Hematopoietic multipotent progenitor cell (in vitro differentiated cells): ENCODE data around the gene MTERF2. TPM values are rescaled to one million over a fixed set of nuclear protein-coding genes. Genes with fewer than 3 reads are reported as not detected.
"Not testable (repeated sequence)": the region's sequence is repeated elsewhere in the genome, so short reads cannot be mapped to it uniquely, and the experiment has no call there.

Source experiments
- DNase-seq, 3 donors: peaks; one replicate each; pipeline ENCODE4 v3.0.0-alpha.2; 2011 to 2015; ENCODE audit warnings: low read depth in 2 of 3, low spot score in 2 of 3
- total RNA-seq: library from RNA; depleted of rRNA; stranded (reverse); fragments of >200 nt; gene quantifications from one replicate; pipeline ENCODE4 v1.2.3, GENCODE V29; 2012

Gene MTERF2, protein sequence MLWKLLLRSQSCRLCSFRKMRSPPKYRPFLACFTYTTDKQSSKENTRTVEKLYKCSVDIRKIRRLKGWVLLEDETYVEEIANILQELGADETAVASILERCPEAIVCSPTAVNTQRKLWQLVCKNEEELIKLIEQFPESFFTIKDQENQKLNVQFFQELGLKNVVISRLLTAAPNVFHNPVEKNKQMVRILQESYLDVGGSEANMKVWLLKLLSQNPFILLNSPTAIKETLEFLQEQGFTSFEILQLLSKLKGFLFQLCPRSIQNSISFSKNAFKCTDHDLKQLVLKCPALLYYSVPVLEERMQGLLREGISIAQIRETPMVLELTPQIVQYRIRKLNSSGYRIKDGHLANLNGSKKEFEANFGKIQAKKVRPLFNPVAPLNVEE
- 2.2 TPM for total RNA-seq

DNA sequence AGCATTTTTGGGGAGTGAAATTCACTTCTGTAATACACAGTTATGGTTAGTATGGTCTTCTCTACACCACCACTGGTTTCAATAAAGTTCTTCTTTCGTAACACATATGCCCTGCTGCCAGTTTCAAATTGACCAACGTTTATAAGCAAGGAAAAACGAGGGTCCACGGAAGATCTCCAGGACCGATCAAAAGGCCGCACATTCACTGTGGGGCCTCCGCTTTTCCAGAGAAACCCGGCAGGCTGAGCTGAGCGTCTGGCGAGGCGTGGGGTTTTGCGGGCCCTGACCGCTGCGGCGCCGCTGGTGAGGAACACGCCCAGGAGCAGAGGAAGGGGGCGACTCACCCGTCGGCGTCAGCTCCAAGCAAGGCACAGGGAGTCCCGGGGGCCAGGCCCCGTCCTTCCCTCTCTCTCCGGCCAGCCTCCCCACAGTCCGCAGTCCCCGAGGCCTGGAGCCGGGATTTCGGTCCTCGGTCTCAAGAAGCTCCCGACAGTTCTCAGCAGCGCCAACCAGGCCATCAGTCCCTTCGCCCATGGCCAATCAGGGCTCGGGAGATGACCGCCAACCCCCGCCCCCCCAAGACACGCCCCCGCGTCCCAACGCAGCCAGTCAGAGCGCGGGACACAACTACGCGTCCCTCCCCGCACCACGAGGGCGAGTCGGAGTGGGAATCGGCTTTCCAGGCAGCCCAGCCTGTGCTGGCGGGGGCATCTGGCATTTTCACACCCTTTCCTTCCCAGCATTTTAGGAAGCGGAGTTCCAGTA, at the start of gene MTERF2:
Gene MTERF2, minus strand, starts transcription at position 522 of the 765 bp plus-strand sequence. CDS start 8,432 bp downstream, outside the sequence.
- peak; percentile 58 to 87 (median 78) for DNase-seq

DNA sequence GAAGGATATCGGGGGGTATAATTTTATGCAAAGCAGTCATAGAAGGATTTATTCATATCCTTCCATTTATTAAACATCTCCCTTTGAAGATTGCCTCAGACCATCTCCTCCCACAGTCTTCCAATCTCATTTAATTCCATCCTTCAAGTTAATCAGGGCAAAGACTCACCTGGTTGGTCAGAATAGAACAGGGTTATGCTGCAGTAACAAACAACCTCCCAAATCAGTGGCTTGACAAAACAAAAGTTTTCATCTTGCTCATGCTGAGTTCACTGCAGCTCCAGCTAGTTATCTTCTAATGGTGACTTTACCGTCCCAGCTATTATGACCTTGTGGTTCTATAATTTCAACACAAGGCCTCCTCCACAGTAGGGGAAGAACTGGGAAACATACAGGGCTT, 48.8 kb upstream of the MTERF2 start:
- no peak for DNase-seq

DNA sequence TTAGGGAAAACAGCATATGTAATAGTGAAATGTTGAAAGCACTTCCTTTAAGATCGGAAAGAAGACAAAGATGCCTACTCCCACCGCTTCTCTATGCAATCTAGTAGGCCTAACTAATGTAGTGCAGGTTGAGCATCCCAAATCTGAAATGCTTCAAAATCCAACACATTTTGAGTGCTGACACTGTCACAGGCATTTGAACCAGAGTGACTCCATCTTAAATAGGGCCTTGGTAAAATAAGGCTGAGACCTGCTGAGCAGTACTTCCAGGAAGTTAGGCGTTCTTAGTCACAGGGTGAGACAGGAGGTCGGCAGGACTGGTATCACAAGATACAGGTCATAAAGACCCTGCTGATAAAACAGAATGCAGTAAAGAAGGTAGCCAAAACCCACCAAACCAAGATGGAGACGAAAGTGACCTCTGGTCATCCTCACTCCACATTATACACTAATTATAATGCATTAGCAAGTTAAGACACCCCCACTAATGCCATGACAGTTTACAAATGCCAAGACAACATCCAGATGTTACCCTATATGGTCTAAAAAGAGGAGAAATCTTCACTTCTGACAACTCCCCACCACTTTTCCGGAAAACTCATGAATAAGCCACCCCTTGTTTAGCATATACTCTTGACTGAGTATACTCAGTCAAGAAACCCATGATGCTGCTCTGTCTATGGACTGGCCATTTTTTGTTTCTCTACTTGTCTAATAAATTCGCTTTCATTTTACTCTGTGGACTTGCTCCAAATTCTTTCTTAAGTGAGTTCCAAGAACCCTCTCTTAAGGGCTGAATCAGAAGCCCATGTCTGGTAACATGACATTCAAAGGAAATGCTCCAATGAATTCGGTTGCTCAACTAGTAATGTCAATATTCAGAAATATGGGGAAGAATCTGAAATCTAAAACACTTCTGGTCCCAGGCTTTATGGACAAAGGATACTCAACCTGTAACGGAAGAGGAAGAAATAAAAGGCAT, 47.1 kb upstream of the MTERF2 start:
- no peak for DNase-seq

DNA sequence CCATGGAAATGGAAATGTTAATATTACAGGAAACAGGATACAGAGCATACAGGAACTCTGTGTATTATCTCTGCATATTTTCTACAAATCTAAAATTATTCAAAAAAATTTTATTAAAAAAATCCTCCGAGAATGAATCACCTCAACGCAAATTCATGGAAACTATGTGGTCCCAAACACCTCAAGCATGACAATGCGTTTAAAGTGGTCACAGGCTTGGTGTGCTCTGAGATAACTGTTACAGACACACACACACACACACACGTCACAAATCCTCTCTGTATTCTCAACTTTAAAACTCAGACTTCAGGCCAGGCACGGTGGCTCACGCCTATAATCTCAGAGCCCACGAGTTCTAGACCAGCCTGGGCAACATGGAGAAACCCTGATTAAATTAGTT, 45.3 kb upstream of the MTERF2 start:
- DNase-seq = no peak

DNA sequence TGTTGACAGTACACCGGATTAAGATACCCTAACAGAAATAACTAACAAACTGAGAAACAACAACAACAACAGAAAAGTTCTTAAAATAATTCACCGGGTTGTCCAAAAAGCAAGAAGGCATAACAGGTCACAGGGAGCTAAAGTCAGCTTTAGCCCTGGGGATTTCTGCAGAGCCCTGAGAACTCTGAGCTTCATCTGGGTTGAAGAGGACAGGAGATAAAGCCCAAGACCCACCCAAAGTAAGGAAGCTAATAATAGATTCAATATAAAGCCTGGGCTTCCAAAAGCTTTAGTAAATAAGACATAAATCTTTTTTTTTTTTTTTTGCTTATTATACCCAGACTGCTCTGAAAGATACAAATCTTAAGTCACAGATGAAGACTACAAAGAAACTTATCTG, 44.1 kb upstream of the MTERF2 start:
- no peak for DNase-seq

DNA sequence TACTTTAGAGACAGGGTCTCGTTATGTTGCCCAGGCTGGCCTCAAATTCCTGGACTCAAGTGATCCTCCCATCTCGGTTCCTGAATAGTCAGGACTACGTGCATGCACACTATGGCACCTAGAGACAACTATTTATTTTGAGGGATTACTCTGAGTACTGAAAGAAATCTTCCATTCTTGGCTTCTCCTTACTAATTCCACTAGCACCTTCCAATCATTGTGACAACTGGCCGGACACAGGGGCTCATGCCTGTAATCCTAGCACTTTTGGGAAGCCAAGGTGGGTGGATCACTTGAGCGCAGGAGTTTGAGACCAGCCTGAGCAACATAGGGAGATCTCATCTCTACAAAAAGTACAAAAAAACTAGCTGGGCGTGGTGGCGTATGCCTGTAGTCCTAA, 42.1 kb upstream of the MTERF2 start:
- DNase-seq = no peak

DNA sequence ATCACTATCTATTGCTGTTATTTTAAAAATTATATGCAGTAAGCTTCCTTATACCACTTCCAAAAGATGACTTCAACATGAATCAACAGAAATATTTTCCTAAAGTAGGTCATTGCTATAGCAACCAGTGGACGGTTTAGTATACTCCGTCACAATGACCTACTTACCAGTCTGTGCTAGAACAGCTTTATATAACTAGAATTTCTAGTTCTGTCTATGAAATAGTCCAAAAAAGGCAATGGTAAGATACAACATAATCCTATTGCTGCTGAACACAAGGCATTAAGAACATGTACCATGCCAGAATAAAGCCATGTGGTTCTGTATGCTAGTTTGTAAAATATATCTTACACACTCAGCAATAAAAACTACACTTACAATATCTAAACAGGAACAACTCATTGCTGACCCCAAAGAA, 40.7 kb upstream of the MTERF2 start:
- DNase-seq = peak; percentile 13 to 29 (median 28)

DNA sequence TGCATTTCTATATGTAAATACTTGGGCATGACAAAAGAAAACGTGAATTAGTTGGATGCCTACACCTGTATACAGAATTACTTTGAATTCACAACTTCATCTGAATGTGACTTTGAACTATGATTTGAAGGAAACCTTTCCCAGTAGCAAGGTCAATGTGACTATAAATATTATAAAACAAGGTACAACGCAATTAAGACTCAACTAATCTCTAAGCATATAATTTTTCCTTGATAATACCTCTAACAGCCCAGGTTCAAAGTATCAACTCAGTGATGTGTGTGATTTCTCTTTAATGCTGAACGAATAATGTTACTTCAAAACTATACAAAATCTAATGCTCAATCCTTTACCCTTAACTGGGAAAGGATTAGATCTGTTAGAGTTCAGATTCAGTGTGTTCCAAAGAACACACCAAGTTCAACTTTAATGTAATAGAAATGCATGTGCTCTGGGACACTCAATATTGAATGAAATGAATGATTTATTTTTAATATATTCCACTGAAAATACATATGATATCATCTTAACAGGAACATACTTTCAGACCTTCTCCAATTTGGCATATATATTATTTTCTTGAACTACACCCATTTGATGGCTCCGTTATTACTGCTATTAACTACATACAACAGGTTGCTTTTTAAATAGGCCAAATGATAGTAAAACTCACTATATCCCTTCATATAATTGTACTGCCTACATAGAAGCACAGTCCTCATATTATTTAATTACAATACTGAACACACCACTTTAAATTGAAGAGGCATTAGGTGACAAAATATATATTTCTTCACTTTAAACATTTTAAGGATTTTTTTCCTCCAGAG, 40.1 kb upstream of the MTERF2 start:
- DNase-seq = peak in 1 of 3 donors; percentile 6

DNA sequence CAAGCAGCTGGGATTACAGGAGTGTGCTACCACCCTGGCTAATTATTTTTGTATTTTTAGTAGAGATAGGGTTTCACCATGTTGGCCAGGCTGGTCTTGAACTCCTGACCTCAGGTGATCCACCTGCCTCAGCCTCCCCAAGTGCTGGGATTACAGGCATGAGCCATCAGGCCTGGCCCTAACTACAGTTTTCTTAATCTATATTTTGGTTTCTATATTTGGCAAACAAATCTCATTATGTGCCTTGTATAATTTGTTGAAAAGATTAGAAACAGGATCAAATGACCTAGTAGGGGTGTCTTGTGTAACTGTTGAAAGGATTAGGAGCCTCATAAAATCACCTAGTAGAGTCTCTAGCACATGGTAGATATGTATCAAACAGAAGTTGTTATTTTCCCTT, 39.4 kb upstream of the MTERF2 start:
- not testable (repeated sequence) for DNase-seq

DNA sequence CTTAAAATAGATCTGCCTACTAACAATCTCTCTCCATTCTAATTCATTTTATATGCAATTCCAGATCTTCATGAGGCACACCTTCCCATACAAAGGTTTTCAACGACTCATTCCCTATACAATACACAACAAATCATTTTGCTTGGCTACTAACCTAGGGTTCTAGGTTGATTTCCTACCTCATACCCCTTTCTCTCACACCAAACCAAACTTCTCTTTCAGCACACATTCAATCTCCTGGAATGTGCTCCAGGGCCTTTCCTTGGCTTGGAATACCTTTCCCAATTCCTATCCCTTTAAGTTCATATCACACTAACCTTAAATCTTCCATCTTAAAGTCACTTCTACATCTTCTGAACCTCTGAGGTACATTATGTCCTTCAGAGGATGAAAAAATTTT, 38.7 kb upstream of the MTERF2 start:
- no peak for DNase-seq

DNA sequence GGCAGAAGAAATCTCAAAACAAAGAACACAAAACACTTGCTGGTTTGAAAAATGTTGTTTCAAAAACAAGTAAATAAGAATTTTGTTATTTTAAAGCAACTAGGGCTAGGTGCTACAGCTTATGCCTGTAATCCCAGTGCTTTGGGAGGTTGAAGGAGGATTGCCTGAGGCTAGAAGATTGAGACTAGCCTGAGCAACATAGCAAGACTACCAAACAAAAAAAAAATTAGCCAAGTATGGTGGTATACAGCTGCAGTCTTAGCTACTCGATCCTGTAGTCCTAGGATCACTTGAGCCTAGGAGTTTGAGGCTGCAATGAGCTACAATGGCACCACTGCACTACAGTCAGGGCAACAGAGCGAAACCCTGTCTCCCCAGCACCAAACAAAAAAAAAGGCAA, 32.6 kb upstream of the MTERF2 start:
- DNase-seq = no peak

DNA sequence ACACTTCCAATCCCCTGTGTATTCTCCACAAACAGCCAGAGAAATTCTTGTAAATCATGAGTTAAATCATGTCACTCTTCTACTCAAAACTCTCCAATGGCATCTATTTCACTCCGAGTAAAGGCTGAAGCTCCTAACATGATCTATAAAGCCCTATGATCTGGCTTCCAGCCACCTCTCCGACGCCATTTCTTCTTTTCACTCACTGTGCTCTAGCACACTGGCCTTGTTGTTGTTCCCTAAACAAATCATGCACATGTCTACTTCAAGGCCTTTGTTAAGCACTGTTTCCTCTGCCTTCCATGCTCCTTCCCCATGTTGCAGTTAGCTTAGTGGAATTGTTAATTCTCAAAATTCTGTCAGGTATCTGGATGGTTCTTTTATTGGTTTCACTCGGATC, 30.1 kb upstream of the MTERF2 start:
- DNase-seq = no peak

DNA sequence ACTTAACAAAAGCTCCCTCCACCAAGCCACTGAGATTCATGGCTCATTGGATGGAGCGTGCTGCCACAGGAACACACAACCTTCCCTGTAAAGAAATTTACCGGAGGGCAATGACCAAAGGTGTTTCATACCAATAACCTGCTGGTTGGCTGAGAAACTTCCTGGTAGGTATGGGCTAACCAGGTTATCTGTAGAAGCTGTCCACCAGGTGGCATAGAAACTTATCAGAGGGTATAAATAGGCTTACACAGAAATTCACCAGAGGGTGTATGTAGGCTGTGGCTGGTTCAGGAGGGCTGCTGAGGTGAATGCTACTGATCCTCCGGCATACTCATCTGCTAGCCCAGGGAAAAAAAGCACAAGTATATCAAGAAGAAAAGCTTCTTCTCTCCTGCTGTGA, 27.1 kb upstream of the MTERF2 start:
- DNase-seq = no peak

DNA sequence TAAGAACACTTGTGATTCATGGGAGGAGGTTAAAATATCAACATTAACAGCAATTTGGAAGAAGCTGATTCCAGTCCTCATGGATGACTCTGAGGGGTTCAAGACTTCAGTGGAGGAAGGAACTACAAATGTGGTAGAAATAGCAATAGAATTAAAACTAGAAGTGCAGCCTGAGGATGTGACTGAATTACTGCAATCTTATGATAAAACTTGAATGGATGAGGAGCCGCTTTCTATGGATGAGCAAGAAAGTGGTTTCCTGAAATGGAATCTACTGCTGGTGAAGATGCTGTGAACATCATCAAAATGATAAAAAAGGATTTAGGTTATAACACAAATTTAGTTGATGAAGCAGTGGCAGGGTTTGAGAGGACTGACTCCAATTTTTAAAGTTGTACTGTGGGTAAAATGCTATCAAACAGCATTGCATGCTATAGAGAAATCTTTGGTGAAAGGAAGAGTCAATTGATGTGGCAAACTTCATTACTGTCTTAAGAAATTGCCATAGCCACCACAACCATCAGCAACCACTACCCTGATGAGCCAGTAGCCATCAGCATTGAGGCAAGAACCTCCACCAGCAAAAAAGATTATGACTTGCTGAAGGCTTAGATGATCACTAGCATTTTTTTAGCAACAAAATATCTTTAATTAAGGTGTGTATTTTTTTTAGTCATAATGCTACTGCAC, 25.9 kb upstream of the MTERF2 start:
- DNase-seq = no peak

DNA sequence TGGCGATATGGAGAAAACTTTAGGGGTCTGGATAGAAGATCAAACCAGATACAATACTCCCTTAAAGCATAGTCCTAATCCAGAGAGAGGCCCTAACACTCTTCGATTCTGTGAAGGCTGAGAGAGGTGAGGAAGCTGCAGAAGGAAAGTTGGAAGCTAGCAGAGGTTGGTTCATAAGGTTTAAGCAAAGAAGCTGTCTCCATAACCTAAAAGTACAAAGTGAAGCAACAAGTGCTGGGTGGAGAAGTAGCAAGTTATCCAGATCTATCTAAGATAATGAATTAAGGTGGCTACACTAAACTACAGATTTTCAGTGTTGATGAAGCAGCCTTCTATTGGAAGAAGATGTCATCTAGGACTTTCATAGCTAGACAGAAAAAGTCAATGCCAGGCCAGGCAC, 24.6 kb upstream of the MTERF2 start:
- no peak for DNase-seq

DNA sequence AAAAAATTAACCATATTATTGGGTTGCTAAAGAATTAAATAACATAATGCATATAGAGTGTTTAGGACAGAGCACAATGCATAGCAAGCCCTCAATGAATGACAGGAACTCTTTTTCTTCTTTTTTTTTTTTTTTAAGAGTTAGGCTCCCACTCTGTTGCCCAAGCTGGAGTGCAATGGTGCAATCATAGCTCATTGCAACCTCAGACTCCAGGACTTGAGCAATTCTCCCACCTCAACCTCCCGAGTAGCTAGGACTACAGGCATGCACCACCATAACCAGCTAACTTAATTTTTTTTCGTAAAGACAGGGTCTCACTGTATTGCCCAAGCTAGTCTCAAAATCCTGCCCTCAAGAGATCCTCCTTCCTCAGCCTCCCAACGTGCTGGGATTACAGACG, 20.5 kb upstream of the MTERF2 start:
- no peak for DNase-seq

DNA sequence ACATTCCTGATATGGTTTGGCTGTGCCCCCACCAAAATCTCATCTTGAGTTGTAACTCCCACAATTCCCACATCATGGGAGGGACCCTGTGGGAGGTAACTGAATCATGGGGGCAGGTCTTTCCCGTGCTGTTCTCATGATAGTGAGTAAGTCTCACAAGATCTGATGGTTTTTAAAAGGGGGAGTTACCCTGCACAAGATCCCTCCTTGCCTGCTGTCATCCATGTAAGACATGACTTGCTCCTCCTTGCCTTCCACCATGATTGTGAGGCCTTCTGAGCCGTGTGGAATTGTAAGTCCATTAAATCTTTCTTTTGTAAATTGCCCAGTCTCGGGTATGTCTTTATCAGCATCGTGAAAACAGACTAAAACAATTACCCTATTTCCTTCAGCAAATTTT, 15.7 kb upstream of the MTERF2 start:
- DNase-seq = not testable (repeated sequence)

DNA sequence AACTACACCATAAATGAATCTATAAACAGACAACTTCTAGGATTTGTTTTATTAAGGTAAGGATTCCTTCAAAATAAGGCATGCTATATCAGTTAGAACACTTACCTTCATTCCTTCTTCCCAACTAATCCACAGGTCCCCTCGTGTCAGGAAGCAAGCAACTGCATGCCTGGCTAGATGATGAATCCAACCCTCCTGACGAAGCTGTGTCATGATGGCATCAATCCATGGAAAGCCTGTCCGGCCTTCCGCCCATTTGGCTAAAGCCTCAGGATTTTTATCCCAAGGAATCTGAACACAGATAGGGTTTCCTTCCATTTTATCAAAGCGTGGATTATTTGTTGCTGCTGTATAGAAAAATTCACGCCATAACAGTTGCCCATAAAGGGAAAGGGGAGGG, 12.5 kb upstream of the MTERF2 start:
- no peak for DNase-seq

DNA sequence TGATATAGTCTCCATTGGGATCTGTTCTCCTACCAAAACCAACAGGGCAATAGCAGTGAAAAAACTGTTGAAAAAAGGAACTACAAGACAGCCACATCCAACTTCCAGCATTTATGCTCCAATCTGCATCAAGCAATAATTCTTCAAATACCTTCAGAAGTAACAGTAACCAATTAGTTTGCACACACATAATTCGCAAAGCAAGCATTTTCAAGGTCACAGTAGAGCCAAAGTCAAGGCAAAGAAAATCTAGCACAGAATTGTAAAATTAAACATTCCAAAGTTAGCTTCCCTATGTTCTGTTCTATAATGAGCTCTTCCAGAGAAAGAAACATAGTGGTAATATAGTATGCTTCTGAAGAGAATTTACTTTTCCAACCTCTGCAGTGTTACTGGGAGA, 11.0 kb upstream of the MTERF2 start:
- DNase-seq = no peak
